H1 (cell line): ENCODE measurements around the gene TSGA10. TPM values are rescaled to one million over a fixed set of nuclear protein-coding genes. Genes with fewer than 3 reads are reported as not detected.

Experiments used
- CTCF ChIA-PET: fragments of 300-600 bp; sonication (Branson Sonifier 250); formaldehyde crosslinking; loops from one replicate; lab custom pipeline; 2021; ENCODE audit not compliant: partially characterized antibody; lab: Charles Lee
- POLR2A ChIA-PET: fragments of 300-600 bp; sonication (Branson Sonifier 250); formaldehyde crosslinking; loops from one replicate; lab custom pipeline; 2021; ENCODE audit warnings: inconsistent platforms; ENCODE audit not compliant: partially characterized antibody; lab: Charles Lee
- DNase-seq, 2 experiments: peaks; one replicate each; pipeline versions ENCODE4 v3.0.0 to v3.0.0-alpha.2; 2010 to 2022; ENCODE audit warnings: low spot score in 2 of 2, low read depth in 1 of 2, mixed read lengths in 1 of 2
- FAIRE-seq: peaks from 2 replicates; lab custom pipeline; 2011; peaks lifted over from hg19 to GRCh38; lab: Jason Lieb, UNC
- H2AFZ ChIP-seq: 2 replicates; pipeline ENCODE4 v1.8.1; 2012; ENCODE audit warnings: low read length, inconsistent platforms
- H2AK5ac ChIP-seq: 2 replicates; pipeline ENCODE4 v1.6.1; 2013; ENCODE audit warnings: low read depth, low read length
- H2BK120ac ChIP-seq: replicated peaks from 2 replicates; pipeline ENCODE3; 2013; ENCODE audit warnings: low read depth, low read length, inconsistent platforms
- H2BK12ac ChIP-seq: 2 replicates; pipeline ENCODE4 v1.6.1; 2013; ENCODE audit warnings: low read depth, low read length
- H2BK15ac ChIP-seq: 2 replicates; pipeline ENCODE4 v1.6.1; 2013; ENCODE audit warnings: low read length
- H2BK20ac ChIP-seq: 2 replicates; pipeline ENCODE4 v1.6.1; 2013; ENCODE audit warnings: low read length
- H2BK5ac ChIP-seq: 2 replicates; pipeline ENCODE4 v1.6.1; 2013; ENCODE audit warnings: low read depth, low read length
- H3K14ac ChIP-seq: 2 replicates; pipeline ENCODE4 v1.6.1; 2013; ENCODE audit warnings: inconsistent platforms; ENCODE audit not compliant: insufficient read length
- H3K18ac ChIP-seq: 2 replicates; pipeline ENCODE4 v1.6.1; 2013; ENCODE audit warnings: low read length; ENCODE audit errors: extremely low read depth
- H3K23ac ChIP-seq: 2 replicates; pipeline ENCODE4 v1.6.1; 2013; ENCODE audit warnings: inconsistent platforms; ENCODE audit not compliant: insufficient read length
- H3K23me2 ChIP-seq: 2 replicates; pipeline ENCODE4 v1.6.1; 2013; ENCODE audit warnings: low read depth, low read length
- H3K27ac ChIP-seq: 2 replicates; pipeline ENCODE4 v1.6.1; 2011; ENCODE audit warnings: low read depth, low read length, inconsistent platforms
- H3K27me3 ChIP-seq, 4 experiments: replicated peaks in 1 of 4; 1 replicate in 1 of 4; 2 replicates in 3 of 4; pipeline versions ENCODE4 v1.6.1 to v1.8.1; 2011 to 2013; ENCODE audit warnings: low read length in 3 of 4, mild to moderate bottlenecking in 3 of 4, inconsistent platforms in 2 of 4, mixed read lengths in 2 of 4, moderate library complexity in 1 of 4; ENCODE audit not compliant: control insufficient read depth in 3 of 4, insufficient read depth in 3 of 4; ENCODE audit errors: extremely low read depth in 1 of 4
- H3K36me3 ChIP-seq, 4 experiments: 2 replicates each; pipeline versions ENCODE4 v1.6.1 to v1.8.1; 2011 to 2013; ENCODE audit warnings: mild to moderate bottlenecking in 4 of 4, low read length in 3 of 4, moderate library complexity in 2 of 4, control low read depth in 1 of 4, inconsistent platforms in 1 of 4; ENCODE audit not compliant: insufficient read depth in 4 of 4, control insufficient read depth in 2 of 4
- H3K4ac ChIP-seq: replicated peaks from 2 replicates; pipeline ENCODE3; 2013; ENCODE audit warnings: low read length, low read depth, mixed read lengths, inconsistent platforms; ENCODE audit not compliant: insufficient read length
- H3K4me1 ChIP-seq, 4 experiments: replicated peaks in 1 of 4; 1 replicate in 1 of 4; 2 replicates in 3 of 4; pipeline versions ENCODE4 v1.6.1 to v1.8.1; 2011 to 2013; ENCODE audit warnings: low read length in 3 of 4, inconsistent platforms in 2 of 4, mixed read lengths in 1 of 4; ENCODE audit not compliant: insufficient read depth in 4 of 4, control insufficient read depth in 3 of 4
- H3K4me2 ChIP-seq, 2 experiments: 2 replicates each; pipeline versions ENCODE4 v1.6.1 to v1.8.1; 2011 to 2013; ENCODE audit warnings: low read depth in 2 of 2, low read length in 2 of 2, control low read depth in 1 of 2, inconsistent platforms in 1 of 2, mild to moderate bottlenecking in 1 of 2; ENCODE audit not compliant: insufficient read depth in 1 of 2
- H3K4me3 ChIP-seq, 4 experiments: fragments of 200-600, 300-600 bp in 1 of 4; sonication (generic), shearing (Covaris generic), sonication (Bioruptor Twin) in 1 of 4; 2 replicates each; pipeline versions ENCODE4 v1.5.1 to v1.8.1; 2011 to 2016; ENCODE audit warnings: low read length in 4 of 4, low read depth in 3 of 4, control low read depth in 2 of 4, inconsistent platforms in 2 of 4, mild to moderate bottlenecking in 2 of 4, mixed read lengths in 1 of 4, moderate library complexity in 1 of 4; ENCODE audit not compliant: insufficient read depth in 2 of 4; ENCODE audit errors: extremely low read depth in 1 of 4
- H3K56ac ChIP-seq: replicated peaks from 2 replicates; pipeline ENCODE3; 2013; ENCODE audit warnings: low read depth, mild to moderate bottlenecking, mixed read lengths, low read length, inconsistent platforms; ENCODE audit not compliant: insufficient read length
- H3K79me1 ChIP-seq: 2 replicates; pipeline ENCODE4 v1.6.1; 2013; ENCODE audit warnings: low read depth, low read length, control low read depth
- H3K79me2 ChIP-seq, 2 experiments: 2 replicates each; pipeline versions ENCODE4 v1.6.1 to v1.8.1; 2012 to 2013; ENCODE audit warnings: low read length in 2 of 2, mild to moderate bottlenecking in 2 of 2, inconsistent platforms in 1 of 2; ENCODE audit not compliant: insufficient read depth in 2 of 2, control insufficient read depth in 1 of 2
- H3K9ac ChIP-seq, 4 experiments: replicated peaks in 1 of 4; 1 replicate in 1 of 4; 2 replicates in 3 of 4; pipeline versions ENCODE4 v1.6.1 to v1.8.1; 2011 to 2013; ENCODE audit warnings: low read depth in 3 of 4, low read length in 3 of 4, control low read depth in 2 of 4, mild to moderate bottlenecking in 2 of 4, moderate library complexity in 2 of 4, inconsistent platforms in 1 of 4; ENCODE audit errors: extremely low read depth in 1 of 4
- H3K9me3 ChIP-seq, 2 experiments: 2 replicates each; pipeline versions ENCODE4 v1.6.1 to v1.8.1; 2012 to 2013; ENCODE audit warnings: mild to moderate bottlenecking in 2 of 2, moderate library complexity in 2 of 2, control low read depth in 1 of 2, inconsistent platforms in 1 of 2, low read depth in 1 of 2, low read length in 1 of 2, mixed read lengths in 1 of 2; ENCODE audit not compliant: insufficient read depth in 2 of 2
- H4K20me1 ChIP-seq, 2 experiments: replicated peaks in 1 of 2; 2 replicates each; pipeline versions ENCODE3 to v1.8.1; 2011 to 2013; ENCODE audit warnings: inconsistent platforms in 2 of 2, low read length in 2 of 2, mild to moderate bottlenecking in 1 of 2; ENCODE audit not compliant: insufficient read depth in 2 of 2, control insufficient read depth in 1 of 2
- H4K5ac ChIP-seq: 2 replicates; pipeline ENCODE4 v1.6.1; 2013; ENCODE audit warnings: low read length, low read depth, mixed read lengths, inconsistent platforms; ENCODE audit not compliant: insufficient read length
- H4K8ac ChIP-seq: 2 replicates; pipeline ENCODE4 v1.8.0; 2013; ENCODE audit warnings: mild to moderate bottlenecking, moderate library complexity, low read length, inconsistent platforms; ENCODE audit not compliant: insufficient read depth; ENCODE audit errors: extremely low read depth
- H4K91ac ChIP-seq: replicated peaks from 2 replicates; pipeline ENCODE3; 2013; ENCODE audit warnings: low read length, mixed read lengths, inconsistent platforms; ENCODE audit not compliant: insufficient read length
- BRCA1 ChIP-seq: IDR thresholded peaks from 2 replicates; pipeline ENCODE4 v1.6.1; 2012; ENCODE audit warnings: low read depth, low read length, improper control_type of control experiment
- CHD1 ChIP-seq: IDR thresholded peaks from 2 replicates; pipeline ENCODE4 v1.6.1; 2012; ENCODE audit warnings: low read depth, low read length, improper control_type of control experiment
- EP300 ChIP-seq, 2 experiments: IDR thresholded peaks; 1 replicate in 1 of 2; 2 replicates in 1 of 2; pipeline ENCODE4 v1.6.1; 2011 to 2012; ENCODE audit warnings: low read depth in 2 of 2, low read length in 2 of 2, mild to moderate bottlenecking in 2 of 2, borderline replicate concordance in 1 of 2, inconsistent platforms in 1 of 2, moderate library complexity in 1 of 2
- EZH2 ChIP-seq: fragments of 200-600 bp; sonication (generic); IDR thresholded peaks from 2 replicates; pipeline ENCODE4 v1.7.1; 2012; ENCODE audit warnings: low read depth, mild to moderate bottlenecking, moderate library complexity, low read length, inconsistent platforms; ENCODE audit not compliant: severe bottlenecking
- JUN ChIP-seq: IDR thresholded peaks from 2 replicates; pipeline ENCODE4 v1.6.1; 2011; ENCODE audit warnings: low read depth, mild to moderate bottlenecking, improper control_type of control experiment, low read length
- KDM5A ChIP-seq: fragments of 200-600 bp; IDR thresholded peaks from 2 replicates; pipeline ENCODE4 v1.7.1; 2012; ENCODE audit warnings: mild to moderate bottlenecking, low read length, inconsistent platforms, mixed read lengths
- NRF1 ChIP-seq: IDR thresholded peaks from 2 replicates; pipeline ENCODE4 v1.6.1; 2011; ENCODE audit warnings: mild to moderate bottlenecking, low read depth, low read length, improper control_type of control experiment
- PHF8 ChIP-seq: fragments of 200-600 bp; sonication (generic); conservative IDR thresholded peaks from 2 replicates; pipeline ENCODE4 v1.7.1; 2012; ENCODE audit warnings: low read depth, mild to moderate bottlenecking, inconsistent platforms, low read length, moderate library complexity
- POLR2AphosphoS5 ChIP-seq: IDR thresholded peaks from 2 replicates; pipeline ENCODE4 v1.6.1; 2011; ENCODE audit warnings: low read depth, low read length
- SIRT6 ChIP-seq: IDR thresholded peaks from one replicate; pipeline ENCODE4 v1.7.1; 2012; ENCODE audit warnings: low read length, inconsistent platforms
- SIX5 ChIP-seq: IDR thresholded peaks from 2 replicates; pipeline ENCODE4 v1.6.1; 2011; ENCODE audit warnings: mild to moderate bottlenecking, low read depth, low read length
- WGBS, 2 experiments: shearing (Covaris generic) in 1 of 2; methylation state at CpG; one replicate each; pipeline versions ENCODE4 v1.1.6 to v1.1.7; 2013 to 2015; ENCODE audit warnings: low lambda C conversion rate in 2 of 2, mixed read lengths in 2 of 2, inconsistent platforms in 1 of 2, low coverage in 1 of 2, missing lambda C conversion rate in 1 of 2; ENCODE audit not compliant: insufficient replicate concordance in 2 of 2, insufficient coverage in 1 of 2, insufficient read length in 1 of 2; ENCODE audit errors: extremely low coverage in 1 of 2, missing lambda C conversion rate in 1 of 2; 5-methylcytosine and 5-hydroxymethylcytosine counted together
- polyA plus RNA-seq, 7 experiments: library from polyadenylated mRNA; depleted of rRNA in 3 of 7; stranded (reverse) in 5 of 7; unstranded in 2 of 7; fragments of >200 nt in 5 of 7; fragments of 200-250 nt in 2 of 7; gene quantifications; 1 replicate in 5 of 7; 2 replicates in 1 of 7; 4 replicates in 1 of 7; pipeline versions ENCODE4 v1.2.1 to v1.2.3, GENCODE V29; 2011 to 2013; ENCODE audit warnings: missing spikeins in 2 of 7, mixed read lengths in 2 of 7
- total RNA-seq: library from RNA; stranded (reverse); fragmentation: NEBNext Ultra II Directional; extraction: Animal tissue kit (Norgen Biotek cat#: 25700); gene quantifications from 2 replicates; pipeline ENCODE4 v1.2.1, GENCODE V29; 2021
- TF ChIP-seq, protein P1 (sequence below), 3 experiments: IDR thresholded peaks; 1 replicate in 2 of 3; 2 replicates in 1 of 3; pipeline versions ENCODE4 v1.5.1 to v1.6.1; 2011; ENCODE audit warnings: low read length in 3 of 3, mild to moderate bottlenecking in 3 of 3, inconsistent platforms in 2 of 3, low read depth in 1 of 3, moderate library complexity in 1 of 3; ENCODE audit not compliant: insufficient read depth in 1 of 3; ENCODE audit errors: control extremely low read depth in 1 of 3

Gene TSGA10
- total and polyA plus RNA-seq, 2 of the 8 experiments (the other 6 are each of a cell fraction or from before 2014, with no cell fraction given): 2.2 to 7.4 TPM

DNA sequence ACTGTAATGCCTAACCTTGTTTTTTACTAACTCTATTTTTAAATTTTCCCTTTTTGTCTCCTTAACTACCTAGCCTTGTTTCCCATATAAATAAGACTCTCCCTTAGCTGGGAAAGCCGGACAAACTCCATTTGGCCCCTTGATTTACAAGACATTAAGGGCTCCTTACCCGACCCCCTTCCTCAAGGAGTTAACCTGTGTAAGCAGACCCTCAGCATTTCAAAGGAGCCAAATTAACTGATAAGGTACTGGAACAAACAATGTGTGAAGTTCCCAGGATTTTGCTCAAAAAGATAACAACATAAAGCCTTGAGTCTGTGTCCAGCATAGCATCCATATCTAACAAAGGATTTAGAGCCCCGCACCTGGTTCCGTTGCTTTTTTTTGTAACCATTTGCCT is 72.9 kb downstream of the TSGA10 start:
- Histone ChIP-seq H4K5ac (no peak overlapping the region), H3K36me3 (no peaks in the 10 kb centered on the region), H2AK5ac (no peak overlapping the region), H3K4me1 (peaks cover 0 to 5% (median 3%) of the 10 kb centered on the region in 4 experiments; a peak in 3 of 7 replicates), H3K4me2 (peak overlapping the region in 1 of 2 experiments; percentile 33; a peak in 2 of 4 replicates), H2BK15ac (no peak overlapping the region), H3K14ac (no peak overlapping the region), H3K23me2 (no peaks in the 10 kb centered on the region), H3K9ac (no peak overlapping the region), H3K56ac (no peak overlapping the region), H3K9me3 (no peaks in the 10 kb centered on the region), H3K4ac (no peak overlapping the region), H3K18ac (no peak overlapping the region), H3K23ac (no peak overlapping the region), H4K20me1 (no peaks in the 10 kb centered on the region), H3K79me1 (no peaks in the 10 kb centered on the region), H2BK20ac (no peak overlapping the region), H4K91ac (no peak overlapping the region), H3K79me2 (no peaks in the 10 kb centered on the region), H2BK12ac (no peak overlapping the region), H2BK5ac (no peak overlapping the region), H2AFZ (peak overlapping the region; percentile 92), H2BK120ac (no peak overlapping the region), H3K27ac (no peak overlapping the region), H3K27me3 (no peaks in the 10 kb centered on the region), H4K8ac (no peak overlapping the region), H3K4me3 (peak overlapping the region in 1 of 4 experiments; percentile 22; a peak in 1 of 8 replicates)
- FAIRE-seq (peak; percentile 81), DNase-seq (no peak)
- WGBS, 2 experiments: 45% methylated on average over 4 of the region's 4 CpGs; no CpG with 5 or more reads in 1 of the 2 experiments
- ChIA-PET CTCF (no interaction called here), POLR2A (no interaction called here)
- TF ChIP-seq NRF1 (no peak), PHF8 (no peak), EZH2 (no peak), BRCA1 (no peak), CHD1 (no peak), KDM5A (no peak), POLR2AphosphoS5 (no peak), JUN (no peak), EP300 (IDR thresholded peaks at IDR 0.05; ENCODE audit: borderline replicate concordance in 1 of 2, low read depth in 2 of 2, low read length in 2 of 2) (no peak), SIRT6 (no peak), SIX5 (no peak)
- TF ChIP-seq, protein P1, sequence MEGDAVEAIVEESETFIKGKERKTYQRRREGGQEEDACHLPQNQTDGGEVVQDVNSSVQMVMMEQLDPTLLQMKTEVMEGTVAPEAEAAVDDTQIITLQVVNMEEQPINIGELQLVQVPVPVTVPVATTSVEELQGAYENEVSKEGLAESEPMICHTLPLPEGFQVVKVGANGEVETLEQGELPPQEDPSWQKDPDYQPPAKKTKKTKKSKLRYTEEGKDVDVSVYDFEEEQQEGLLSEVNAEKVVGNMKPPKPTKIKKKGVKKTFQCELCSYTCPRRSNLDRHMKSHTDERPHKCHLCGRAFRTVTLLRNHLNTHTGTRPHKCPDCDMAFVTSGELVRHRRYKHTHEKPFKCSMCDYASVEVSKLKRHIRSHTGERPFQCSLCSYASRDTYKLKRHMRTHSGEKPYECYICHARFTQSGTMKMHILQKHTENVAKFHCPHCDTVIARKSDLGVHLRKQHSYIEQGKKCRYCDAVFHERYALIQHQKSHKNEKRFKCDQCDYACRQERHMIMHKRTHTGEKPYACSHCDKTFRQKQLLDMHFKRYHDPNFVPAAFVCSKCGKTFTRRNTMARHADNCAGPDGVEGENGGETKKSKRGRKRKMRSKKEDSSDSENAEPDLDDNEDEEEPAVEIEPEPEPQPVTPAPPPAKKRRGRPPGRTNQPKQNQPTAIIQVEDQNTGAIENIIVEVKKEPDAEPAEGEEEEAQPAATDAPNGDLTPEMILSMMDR (IDR thresholded peaks at IDR 0.05; ENCODE audit: control extremely low read depth in 1 of 3, insufficient read depth in 1 of 3, low read depth in 1 of 3, low read length in 3 of 3): no peak
